Pancreas (tissue), 10 donors: Measurements from ENCODE around the gene NEGR1. TPM values are rescaled to one million over a fixed set of nuclear protein-coding genes. Genes with fewer than 3 reads are reported as not detected.

Experiments
- ATAC-seq, 4 donors: fragments of 200-7000 bp; cut with Tn5 transposase; one replicate each; pipeline versions ENCODE4 v1.8.0 to v1.9.1; 2020; ENCODE audit warnings: mild to moderate bottlenecking in 4 of 4, moderate library complexity in 4 of 4
- DNase-seq, 6 donors: peaks; one replicate each; pipeline ENCODE4 v3.0.0-alpha.2; 2020
- FAIRE-seq: peaks from 2 replicates; lab custom pipeline; 2012; peaks lifted over from hg19 to GRCh38; lab: Jason Lieb, UNC
- H3K27ac ChIP-seq, 4 donors: fragments of 200-600 bp; sonication (generic); 1 replicate in 3 of 4; 2 replicates in 1 of 4; pipeline versions ENCODE4 v1.5.0 to v1.8.0; 2020
- H3K27me3 ChIP-seq, 4 donors: fragments of 200-600 bp; one replicate each; pipeline ENCODE4 v1.8.0; 2021
- H3K36me3 ChIP-seq, 3 donors: fragments of 200-600 bp; sonication (generic) in 1 of 3; one replicate each; pipeline versions ENCODE4 v1.5.0 to v1.8.0; 2020 to 2021
- H3K4me1 ChIP-seq, 3 donors: fragments of 200-600 bp; one replicate each; pipeline ENCODE4 v1.8.0; 2021
- H3K4me3 ChIP-seq, 4 donors: fragments of 200-600 bp; sonication (generic) in 2 of 4; one replicate each; pipeline versions ENCODE4 v1.5.0 to v1.8.0; 2020 to 2021
- H3K9me3 ChIP-seq, 4 donors: fragments of 200-600 bp; one replicate each; pipeline ENCODE4 v1.8.0; 2021
- CTCF ChIP-seq, 4 donors: fragments of 200-600 bp; sonication (generic) in 3 of 4; IDR thresholded peaks; one replicate each; pipeline versions ENCODE4 v1.5.0 to v1.8.0; 2021; ENCODE audit warnings: antibody characterized with exemption in 4 of 4
- WGBS, 2 donors: extraction: QIAGEN DNeasy Blood & Tissue Kit; methylation state at CpG; one replicate each; pipeline ENCODE4 v1.1.7; 2013; 5-methylcytosine and 5-hydroxymethylcytosine counted together
- intact Hi-C, 3 donors: fragments of 100-400 bp; cut with DNase I; formaldehyde crosslinking; loops; one replicate each; pipeline versions ENCODE4 v1.11.1 to v1.14.2; 2022
- polyA plus RNA-seq, 2 donors: library from polyadenylated mRNA; stranded (reverse); fragments of 200-250 nt; gene quantifications; one replicate each; pipeline ENCODE4 v1.2.3, GENCODE V29; 2013
- total RNA-seq, 6 donors: library from RNA; stranded (reverse); fragmentation: NEBNext Ultra II Directional in 4 of 6; extraction: Animal tissue kit (Norgen Biotek cat#: 25700) in 4 of 6; gene quantifications; one replicate each; pipeline versions ENCODE4 v1.2.1 to v1.2.4, GENCODE V29; 2021 to 2023
- donor health status: healthy with polysubstance abuse.
- donor health status: DM: no; HTN: no; CAD: no; lungs with moderate emphysema.
- donor health status: DM: no; HTN: no; CAD: no.
- donor health status: control.
- donor health status: control.
- donor health status: Bipolar disorder and iron deficiency.
- donor health status: DM: yes; HTN: yes; CAD: no.
- donor health status: DM: no; HTN: no; CAD: no.
- donor health status: DM: no; HTN: no; CAD: no.
- donor health status: DM: yes; HTN: yes; CAD: no.

NEGR1 gene
- total and polyA plus RNA-seq, 8 donors = 1.2 to 9.3 (median 3.4) TPM

GRCh38 chr1:71921935-71922559 lies 360.3 kb downstream of the NEGR1 start:
- intact Hi-C loops = no loop called here
- no peak for DNase-seq
- no peak for ATAC-seq
- WGBS, 2 donors = 87 to 92% methylated on average over 5 of the region's 5 CpGs
- Histone ChIP-seq H3K27me3 (no peaks in the 10 kb centered on the region), H3K4me1 (peaks cover 0 to 5% (median 0%) of the 10 kb centered on the region in 3 donors), H3K36me3 (no peaks in the 10 kb centered on the region), H3K27ac (no peak overlapping the region), H3K9me3 (no peaks in the 10 kb centered on the region), H3K4me3 (no peak overlapping the region)
- TF ChIP-seq CTCF (IDR thresholded peaks at IDR 0.05) = no peak
- FAIRE-seq = no peak

GRCh38 chr1:71921204-71921603 lies 361.1 kb downstream of the NEGR1 start:
- ATAC-seq = no peak
- no peak for FAIRE-seq
- no peaks in the 10 kb centered on the region for H3K36me3 ChIP-seq
- no peak for TF ChIP-seq CTCF (IDR thresholded peaks at IDR 0.05)
- WGBS, 2 donors = 51 to 57% methylated on average over 1 of the region's 1 CpG
- H3K27ac ChIP-seq = no peak overlapping the region
- no peak for DNase-seq
- intact Hi-C loops = no loop called here
- H3K27me3 ChIP-seq = no peaks in the 10 kb centered on the region
- H3K4me3 ChIP-seq = no peak overlapping the region
- no peaks in the 10 kb centered on the region for H3K9me3 ChIP-seq
- peaks cover 0 to 5% (median 0%) of the 10 kb centered on the region in 3 donors for H3K4me1 ChIP-seq

- TF ChIP-seq CTCF (IDR thresholded peaks at IDR 0.05) = no peak
- no peak for FAIRE-seq
These were observed 361.8 kb downstream of the NEGR1 start for GRCh38 chr1:71920556-71920955.

GRCh38 chr1:71919811-71920509 lies 362.4 kb downstream of the NEGR1 start:
- TF ChIP-seq CTCF (IDR thresholded peaks at IDR 0.05) = no peak
- intact Hi-C loops = no loop called here
- H3K27ac ChIP-seq = no peak overlapping the region
- no peaks in the 10 kb centered on the region for H3K4me1 ChIP-seq
- no peaks in the 10 kb centered on the region for H3K9me3 ChIP-seq
- 75 to 78% methylated on average over 2 of the region's 2 CpGs for WGBS, 2 donors
- H3K36me3 ChIP-seq = no peaks in the 10 kb centered on the region
- no peak overlapping the region for H3K4me3 ChIP-seq
- no peaks in the 10 kb centered on the region for H3K27me3 ChIP-seq
- no peak for FAIRE-seq
- DNase-seq = no peak
- ATAC-seq = no peak

More at GRCh38 chr1:71920556-71920955, 361.8 kb downstream of the NEGR1 start:
- Histone ChIP-seq H3K27me3 (no peaks in the 10 kb centered on the region), H3K4me3 (no peak overlapping the region), H3K36me3 (no peaks in the 10 kb centered on the region), H3K27ac (no peak overlapping the region), H3K4me1 (peaks cover 0 to under 1% (median 0%) of the 10 kb centered on the region in 3 donors), H3K9me3 (no peaks in the 10 kb centered on the region)
- ATAC-seq (no peak), DNase-seq (no peak)
- intact Hi-C loops = no loop called here
- 73 to 78% methylated on average over 2 of the region's 2 CpGs for WGBS, 2 donors

- no peaks in the 10 kb centered on the region for H3K4me1 ChIP-seq
- no peak for DNase-seq
- no peaks in the 10 kb centered on the region for H3K27me3 ChIP-seq
- intact Hi-C loops = no loop called here
- no peaks in the 10 kb centered on the region for H3K36me3 ChIP-seq
- no peak for FAIRE-seq
- no peak for ATAC-seq
- no peak for TF ChIP-seq CTCF (IDR thresholded peaks at IDR 0.05)
- H3K9me3 ChIP-seq = no peaks in the 10 kb centered on the region
- H3K4me3 ChIP-seq = no peak overlapping the region
- H3K27ac ChIP-seq = no peak overlapping the region
- 14 to 21% methylated on average over 3 of the region's 3 CpGs for WGBS, 2 donors
These were observed 363.7 kb downstream of the NEGR1 start for GRCh38 chr1:71918630-71919029.
